22Rv1 (cell line): ENCODE data around the gene HTR6.

Experiments used
- CTCF ChIP-seq: fragments of 450-650 bp; IDR thresholded peaks from 2 replicates; pipeline ENCODE4 v1.5.1; 2017; ENCODE audit warnings: mild to moderate bottlenecking
- ZFX ChIP-seq: fragments of 450-650 bp; IDR thresholded peaks from 2 replicates; pipeline ENCODE4 v1.6.1; 2017; ENCODE audit warnings: antibody characterized with exemption, borderline replicate concordance

- TF ChIP-seq CTCF (no peak), ZFX (no peak)
Observed at GRCh38 chr1:19637606-19638005, 27.1 kb upstream of the HTR6 start.
